Measurements from ENCODE around the gene RAB37. TPM values are rescaled to one million over a fixed set of nuclear protein-coding genes. Genes with fewer than 3 reads are reported as not detected.

Gene RAB37
- total RNA-seq, 1 experiment from 2014 or later, result 8.9 TPM

DNA sequence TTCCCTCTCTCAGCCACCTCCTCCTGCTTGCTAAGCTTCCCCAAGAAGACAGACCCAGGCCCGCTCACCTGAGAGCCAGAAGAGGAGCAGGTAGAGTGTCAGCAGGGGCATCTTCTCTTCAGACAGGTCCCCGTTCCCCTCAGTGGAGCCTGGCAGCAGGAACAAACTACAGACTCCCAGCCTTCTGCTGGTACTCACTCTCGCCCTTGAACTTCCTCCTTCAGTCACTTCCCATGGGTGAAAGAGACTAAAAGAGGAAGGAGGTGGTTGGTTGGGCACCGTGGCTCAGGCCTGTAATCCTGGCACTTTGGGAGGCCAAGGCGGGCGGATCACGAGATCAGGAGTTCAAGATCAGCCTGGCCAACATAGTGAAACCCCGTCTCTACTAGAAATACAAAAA is 24.3 kb upstream of the RAB37 start, which contains the start of gene CD300LF:
TSS of gene CD300LF (minus strand) at position 168 of the 400 bp plus-strand sequence. CDS start at position 111, 57 bp downstream.
- ATAC-seq (no peak), DNase-seq (ENCODE audit: low spot score) (no peak)
- no peak for TF ChIP-seq FOXP1 (CRISPR knock-in tag; IDR thresholded peaks at IDR 0.05; ENCODE audit: borderline replicate concordance)
- no peak for TF ChIP-seq ATF1 (CRISPR knock-in tag; IDR thresholded peaks at IDR 0.05)
- TF ChIP-seq, protein P1, sequence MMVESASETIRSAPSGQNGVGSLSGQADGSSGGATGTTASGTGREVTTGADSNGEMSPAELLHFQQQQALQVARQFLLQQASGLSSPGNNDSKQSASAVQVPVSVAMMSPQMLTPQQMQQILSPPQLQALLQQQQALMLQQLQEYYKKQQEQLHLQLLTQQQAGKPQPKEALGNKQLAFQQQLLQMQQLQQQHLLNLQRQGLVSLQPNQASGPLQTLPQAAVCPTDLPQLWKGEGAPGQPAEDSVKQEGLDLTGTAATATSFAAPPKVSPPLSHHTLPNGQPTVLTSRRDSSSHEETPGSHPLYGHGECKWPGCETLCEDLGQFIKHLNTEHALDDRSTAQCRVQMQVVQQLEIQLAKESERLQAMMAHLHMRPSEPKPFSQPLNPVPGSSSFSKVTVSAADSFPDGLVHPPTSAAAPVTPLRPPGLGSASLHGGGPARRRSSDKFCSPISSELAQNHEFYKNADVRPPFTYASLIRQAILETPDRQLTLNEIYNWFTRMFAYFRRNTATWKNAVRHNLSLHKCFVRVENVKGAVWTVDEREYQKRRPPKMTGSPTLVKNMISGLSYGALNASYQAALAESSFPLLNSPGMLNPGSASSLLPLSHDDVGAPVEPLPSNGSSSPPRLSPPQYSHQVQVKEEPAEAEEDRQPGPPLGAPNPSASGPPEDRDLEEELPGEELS (CRISPR knock-in tag; IDR thresholded peaks at IDR 0.05), result no peak
- TF ChIP-seq, protein P2, sequence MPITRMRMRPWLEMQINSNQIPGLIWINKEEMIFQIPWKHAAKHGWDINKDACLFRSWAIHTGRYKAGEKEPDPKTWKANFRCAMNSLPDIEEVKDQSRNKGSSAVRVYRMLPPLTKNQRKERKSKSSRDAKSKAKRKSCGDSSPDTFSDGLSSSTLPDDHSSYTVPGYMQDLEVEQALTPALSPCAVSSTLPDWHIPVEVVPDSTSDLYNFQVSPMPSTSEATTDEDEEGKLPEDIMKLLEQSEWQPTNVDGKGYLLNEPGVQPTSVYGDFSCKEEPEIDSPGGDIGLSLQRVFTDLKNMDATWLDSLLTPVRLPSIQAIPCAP (CRISPR knock-in tag; IDR thresholded peaks at IDR 0.05), result no peak
- TF ChIP-seq, protein P3, sequence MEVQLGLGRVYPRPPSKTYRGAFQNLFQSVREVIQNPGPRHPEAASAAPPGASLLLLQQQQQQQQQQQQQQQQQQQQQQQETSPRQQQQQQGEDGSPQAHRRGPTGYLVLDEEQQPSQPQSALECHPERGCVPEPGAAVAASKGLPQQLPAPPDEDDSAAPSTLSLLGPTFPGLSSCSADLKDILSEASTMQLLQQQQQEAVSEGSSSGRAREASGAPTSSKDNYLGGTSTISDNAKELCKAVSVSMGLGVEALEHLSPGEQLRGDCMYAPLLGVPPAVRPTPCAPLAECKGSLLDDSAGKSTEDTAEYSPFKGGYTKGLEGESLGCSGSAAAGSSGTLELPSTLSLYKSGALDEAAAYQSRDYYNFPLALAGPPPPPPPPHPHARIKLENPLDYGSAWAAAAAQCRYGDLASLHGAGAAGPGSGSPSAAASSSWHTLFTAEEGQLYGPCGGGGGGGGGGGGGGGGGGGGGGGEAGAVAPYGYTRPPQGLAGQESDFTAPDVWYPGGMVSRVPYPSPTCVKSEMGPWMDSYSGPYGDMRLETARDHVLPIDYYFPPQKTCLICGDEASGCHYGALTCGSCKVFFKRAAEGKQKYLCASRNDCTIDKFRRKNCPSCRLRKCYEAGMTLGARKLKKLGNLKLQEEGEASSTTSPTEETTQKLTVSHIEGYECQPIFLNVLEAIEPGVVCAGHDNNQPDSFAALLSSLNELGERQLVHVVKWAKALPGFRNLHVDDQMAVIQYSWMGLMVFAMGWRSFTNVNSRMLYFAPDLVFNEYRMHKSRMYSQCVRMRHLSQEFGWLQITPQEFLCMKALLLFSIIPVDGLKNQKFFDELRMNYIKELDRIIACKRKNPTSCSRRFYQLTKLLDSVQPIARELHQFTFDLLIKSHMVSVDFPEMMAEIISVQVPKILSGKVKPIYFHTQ (CRISPR knock-in tag; IDR thresholded peaks at IDR 0.05), result no peak
- no peak for TF ChIP-seq GABPB1 (CRISPR knock-in tag; IDR thresholded peaks at IDR 0.05)
- TF ChIP-seq, protein P4, sequence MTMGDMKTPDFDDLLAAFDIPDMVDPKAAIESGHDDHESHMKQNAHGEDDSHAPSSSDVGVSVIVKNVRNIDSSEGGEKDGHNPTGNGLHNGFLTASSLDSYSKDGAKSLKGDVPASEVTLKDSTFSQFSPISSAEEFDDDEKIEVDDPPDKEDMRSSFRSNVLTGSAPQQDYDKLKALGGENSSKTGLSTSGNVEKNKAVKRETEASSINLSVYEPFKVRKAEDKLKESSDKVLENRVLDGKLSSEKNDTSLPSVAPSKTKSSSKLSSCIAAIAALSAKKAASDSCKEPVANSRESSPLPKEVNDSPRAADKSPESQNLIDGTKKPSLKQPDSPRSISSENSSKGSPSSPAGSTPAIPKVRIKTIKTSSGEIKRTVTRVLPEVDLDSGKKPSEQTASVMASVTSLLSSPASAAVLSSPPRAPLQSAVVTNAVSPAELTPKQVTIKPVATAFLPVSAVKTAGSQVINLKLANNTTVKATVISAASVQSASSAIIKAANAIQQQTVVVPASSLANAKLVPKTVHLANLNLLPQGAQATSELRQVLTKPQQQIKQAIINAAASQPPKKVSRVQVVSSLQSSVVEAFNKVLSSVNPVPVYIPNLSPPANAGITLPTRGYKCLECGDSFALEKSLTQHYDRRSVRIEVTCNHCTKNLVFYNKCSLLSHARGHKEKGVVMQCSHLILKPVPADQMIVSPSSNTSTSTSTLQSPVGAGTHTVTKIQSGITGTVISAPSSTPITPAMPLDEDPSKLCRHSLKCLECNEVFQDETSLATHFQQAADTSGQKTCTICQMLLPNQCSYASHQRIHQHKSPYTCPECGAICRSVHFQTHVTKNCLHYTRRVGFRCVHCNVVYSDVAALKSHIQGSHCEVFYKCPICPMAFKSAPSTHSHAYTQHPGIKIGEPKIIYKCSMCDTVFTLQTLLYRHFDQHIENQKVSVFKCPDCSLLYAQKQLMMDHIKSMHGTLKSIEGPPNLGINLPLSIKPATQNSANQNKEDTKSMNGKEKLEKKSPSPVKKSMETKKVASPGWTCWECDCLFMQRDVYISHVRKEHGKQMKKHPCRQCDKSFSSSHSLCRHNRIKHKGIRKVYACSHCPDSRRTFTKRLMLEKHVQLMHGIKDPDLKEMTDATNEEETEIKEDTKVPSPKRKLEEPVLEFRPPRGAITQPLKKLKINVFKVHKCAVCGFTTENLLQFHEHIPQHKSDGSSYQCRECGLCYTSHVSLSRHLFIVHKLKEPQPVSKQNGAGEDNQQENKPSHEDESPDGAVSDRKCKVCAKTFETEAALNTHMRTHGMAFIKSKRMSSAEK (CRISPR knock-in tag; IDR thresholded peaks at IDR 0.05; ENCODE audit: borderline replicate concordance), result no peak
- no peak for TF ChIP-seq NR3C1 (CRISPR knock-in tag; conservative IDR thresholded peaks at IDR 0.05; ENCODE audit: low read depth)
- TF ChIP-seq NFYB (CRISPR knock-in tag; conservative IDR thresholded peaks at IDR 0.05; ENCODE audit: low read depth), result no peak
- TF ChIP-seq, protein P5, sequence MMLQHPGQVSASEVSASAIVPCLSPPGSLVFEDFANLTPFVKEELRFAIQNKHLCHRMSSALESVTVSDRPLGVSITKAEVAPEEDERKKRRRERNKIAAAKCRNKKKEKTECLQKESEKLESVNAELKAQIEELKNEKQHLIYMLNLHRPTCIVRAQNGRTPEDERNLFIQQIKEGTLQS (CRISPR knock-in tag; conservative IDR thresholded peaks at IDR 0.05), result no peak
- TF ChIP-seq GRHL2 (CRISPR knock-in tag; IDR thresholded peaks at IDR 0.05; ENCODE audit: insufficient replicate concordance, severe bottlenecking), result no peak
- TF ChIP-seq, protein P6, sequence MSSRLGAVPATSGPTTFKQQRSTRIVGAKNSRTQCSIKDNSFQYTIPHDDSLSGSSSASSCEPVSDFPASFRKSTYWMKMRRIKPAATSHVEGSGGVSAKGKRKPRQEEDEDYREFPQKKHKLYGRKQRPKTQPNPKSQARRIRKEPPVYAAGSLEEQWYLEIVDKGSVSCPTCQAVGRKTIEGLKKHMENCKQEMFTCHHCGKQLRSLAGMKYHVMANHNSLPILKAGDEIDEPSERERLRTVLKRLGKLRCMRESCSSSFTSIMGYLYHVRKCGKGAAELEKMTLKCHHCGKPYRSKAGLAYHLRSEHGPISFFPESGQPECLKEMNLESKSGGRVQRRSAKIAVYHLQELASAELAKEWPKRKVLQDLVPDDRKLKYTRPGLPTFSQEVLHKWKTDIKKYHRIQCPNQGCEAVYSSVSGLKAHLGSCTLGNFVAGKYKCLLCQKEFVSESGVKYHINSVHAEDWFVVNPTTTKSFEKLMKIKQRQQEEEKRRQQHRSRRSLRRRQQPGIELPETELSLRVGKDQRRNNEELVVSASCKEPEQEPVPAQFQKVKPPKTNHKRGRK (CRISPR knock-in tag; IDR thresholded peaks at IDR 0.05; ENCODE audit: borderline replicate concordance), result no peak
- Mint-ChIP-seq H3K27ac (no peak within 1 kb of the TSS), H3K4me3 (no peak within 1 kb of the TSS), H3K36me3 (no peaks in the 10 kb centered on the region), H3K27me3 (ENCODE audit: low read depth) (no peaks in the 10 kb centered on the region; the same call in none of the 2 replicates), H3K4me1 (no peaks in the 10 kb centered on the region), H3K9me3 (0 out of 2 replicates have a peak, but pooled peaks cover 2% of the 10 kb centered on the region)
- POLR2A ChIA-PET, result no interaction called here
- CTCF ChIA-PET, result no interaction called here

Data from WTC11 (cell line).